Neural progenitor cell (in vitro differentiated cells): ENCODE results near the gene FADS1.

Source experiments
- CTCF ChIP-seq: fragments of 200-600 bp; sonication (generic); IDR thresholded peaks from 2 replicates; pipeline ENCODE4 v1.5.1; 2017; ENCODE audit warnings: antibody characterized with exemption, mild to moderate bottlenecking
- EZH2 ChIP-seq: fragments of 200-600 bp; sonication (generic); IDR thresholded peaks from 2 replicates; pipeline ENCODE4 v1.6.1; 2017; ENCODE audit warnings: antibody characterized with exemption, mild to moderate bottlenecking, moderate library complexity
- EZH2phosphoT487 ChIP-seq: fragments of 200-600 bp; sonication (generic); IDR thresholded peaks from 2 replicates; pipeline ENCODE4 v1.6.1; 2017; ENCODE audit warnings: antibody characterized with exemption

DNA sequence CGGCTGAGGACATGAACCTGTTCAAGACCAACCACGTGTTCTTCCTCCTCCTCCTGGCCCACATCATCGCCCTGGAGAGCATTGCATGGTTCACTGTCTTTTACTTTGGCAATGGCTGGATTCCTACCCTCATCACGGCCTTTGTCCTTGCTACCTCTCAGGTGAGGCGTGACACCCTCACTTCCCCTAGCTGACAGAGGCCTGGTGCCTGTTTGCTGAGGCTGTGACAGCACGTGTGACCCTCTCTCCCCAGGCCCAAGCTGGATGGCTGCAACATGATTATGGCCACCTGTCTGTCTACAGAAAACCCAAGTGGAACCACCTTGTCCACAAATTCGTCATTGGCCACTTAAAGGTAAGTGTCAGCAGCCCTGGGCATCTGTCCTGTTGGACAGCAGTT lies 23.6 kb upstream of the FADS1 start:
- TF ChIP-seq CTCF (no peak), EZH2 (no peak), EZH2phosphoT487 (no peak)
